HuH-7.5 (cell line): ENCODE results near the gene TEDC1.

Experiments
- DNase-seq: peaks from one replicate; pipeline ENCODE4 v3.0.0; 2011; ENCODE audit warnings: low spot score

The TEDC1 gene

GRCh38 chr14:105474483-105475268, 16.4 kb upstream of the TEDC1 start, which contains the start of gene CRIP2:
CRIP2 (plus strand) TSS chr14:105474821; CDS start chr14:105474863, 42 bp downstream.
- peak; percentile 94 for DNase-seq

- no peak for DNase-seq
These were observed 15.6 kb upstream of the TEDC1 start for GRCh38 chr14:105475269-105476096.

GRCh38 chr14:105476097-105476830, 14.8 kb upstream of the TEDC1 start:
- no peak for DNase-seq

- DNase-seq = no peak
These were observed 14.0 kb upstream of the TEDC1 start for GRCh38 chr14:105476831-105477659.

GRCh38 chr14:105477660-105478397, 13.2 kb upstream of the TEDC1 start:
- no peak for DNase-seq

DNA sequence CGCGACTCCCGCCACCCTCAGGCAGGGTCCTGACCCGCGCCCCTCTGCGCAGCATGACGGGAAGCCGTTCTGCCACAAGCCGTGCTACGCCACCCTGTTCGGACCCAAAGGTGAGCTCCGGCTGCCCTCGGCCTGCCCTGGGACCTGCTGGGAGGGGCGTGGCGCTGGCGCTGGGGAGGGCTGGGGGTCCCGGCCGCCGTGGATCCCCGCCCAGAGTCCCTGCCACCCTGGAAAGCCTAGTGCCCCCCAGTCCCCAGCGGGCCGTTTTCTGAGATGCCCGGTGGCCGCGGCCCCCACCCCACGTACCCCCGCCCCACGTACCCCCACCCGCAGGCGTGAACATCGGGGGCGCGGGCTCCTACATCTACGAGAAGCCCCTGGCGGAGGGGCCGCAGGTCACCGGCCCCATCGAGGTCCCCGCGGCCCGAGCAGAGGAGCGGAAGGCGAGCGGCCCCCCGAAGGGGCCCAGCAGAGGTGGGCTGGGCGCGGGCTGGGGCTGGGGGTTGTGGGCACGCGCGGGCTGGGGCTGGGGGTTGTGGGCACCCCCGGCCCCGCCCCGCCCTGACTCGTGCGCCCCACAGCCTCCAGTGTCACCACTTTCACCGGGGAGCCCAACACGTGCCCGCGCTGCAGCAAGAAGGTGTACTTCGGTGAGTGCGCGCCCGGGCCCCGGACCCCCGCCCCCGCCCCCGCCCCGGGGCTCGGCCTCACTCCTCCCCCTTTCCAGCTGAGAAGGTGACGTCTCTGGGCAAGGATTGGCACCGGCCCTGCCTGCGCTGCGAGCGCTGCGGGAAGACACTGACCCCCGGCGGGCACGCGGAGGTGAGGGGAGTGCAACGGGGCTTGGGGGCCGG, 12.4 kb upstream of the TEDC1 start:
- DNase-seq = no peak

- DNase-seq = no peak
These were observed 11.5 kb upstream of the TEDC1 start for GRCh38 chr14:105479431-105480158.

GRCh38 chr14:105480199-105480746, 10.8 kb upstream of the TEDC1 start:
- no peak for DNase-seq

DNA sequence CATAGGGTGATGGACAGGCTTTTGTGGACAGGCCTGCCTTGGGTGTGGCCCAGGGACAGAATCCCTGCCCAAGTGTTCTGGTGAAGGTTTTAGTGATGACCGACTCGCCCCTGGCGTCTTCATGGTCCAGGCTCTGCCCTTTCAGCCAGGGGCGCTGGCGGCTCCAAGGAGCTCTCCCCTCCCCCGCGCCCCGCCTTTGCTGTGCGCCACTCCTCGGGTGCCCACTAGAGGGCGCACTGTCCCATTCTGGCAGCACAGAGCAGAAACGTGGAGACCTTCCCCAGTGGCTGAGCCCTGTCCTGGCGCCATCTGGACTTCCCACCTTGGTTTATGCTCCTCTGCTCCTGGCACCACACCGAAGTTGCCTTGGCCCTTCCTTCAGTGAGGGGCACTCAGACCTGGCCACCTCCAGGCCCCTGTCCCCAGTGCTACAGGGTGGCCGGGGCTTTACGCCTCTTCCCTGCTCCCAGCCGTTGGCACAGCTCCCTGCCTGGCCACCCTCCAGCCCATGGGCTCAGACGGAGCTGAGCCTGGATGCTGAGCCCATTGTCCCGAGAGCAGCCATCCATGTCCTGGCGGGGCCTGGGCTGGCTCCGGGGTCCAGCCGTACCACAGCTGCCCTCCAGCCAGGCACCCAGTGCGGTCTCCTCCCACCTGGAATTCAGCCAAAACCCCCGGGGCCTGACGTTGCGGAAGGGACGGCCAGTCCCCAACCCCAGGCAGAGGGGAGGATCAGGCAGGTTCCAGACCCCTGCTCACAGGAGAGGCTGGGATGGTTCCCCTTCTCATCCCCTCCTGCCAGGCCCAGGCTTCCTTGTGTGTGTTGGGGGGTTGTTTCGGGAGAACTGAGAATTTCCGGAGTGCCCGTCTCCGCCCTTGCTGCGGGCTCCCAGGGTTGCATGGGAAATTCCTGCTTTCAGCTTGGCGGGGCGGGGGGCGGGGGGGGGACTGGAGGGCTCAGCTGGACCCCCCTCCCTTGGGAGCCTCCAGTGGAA, 9.9 kb upstream of the TEDC1 start:
- DNase-seq = peak; percentile 98

GRCh38 chr14:105481886-105482457, 9.1 kb upstream of the TEDC1 start:
- peak; percentile 98 for DNase-seq

DNA sequence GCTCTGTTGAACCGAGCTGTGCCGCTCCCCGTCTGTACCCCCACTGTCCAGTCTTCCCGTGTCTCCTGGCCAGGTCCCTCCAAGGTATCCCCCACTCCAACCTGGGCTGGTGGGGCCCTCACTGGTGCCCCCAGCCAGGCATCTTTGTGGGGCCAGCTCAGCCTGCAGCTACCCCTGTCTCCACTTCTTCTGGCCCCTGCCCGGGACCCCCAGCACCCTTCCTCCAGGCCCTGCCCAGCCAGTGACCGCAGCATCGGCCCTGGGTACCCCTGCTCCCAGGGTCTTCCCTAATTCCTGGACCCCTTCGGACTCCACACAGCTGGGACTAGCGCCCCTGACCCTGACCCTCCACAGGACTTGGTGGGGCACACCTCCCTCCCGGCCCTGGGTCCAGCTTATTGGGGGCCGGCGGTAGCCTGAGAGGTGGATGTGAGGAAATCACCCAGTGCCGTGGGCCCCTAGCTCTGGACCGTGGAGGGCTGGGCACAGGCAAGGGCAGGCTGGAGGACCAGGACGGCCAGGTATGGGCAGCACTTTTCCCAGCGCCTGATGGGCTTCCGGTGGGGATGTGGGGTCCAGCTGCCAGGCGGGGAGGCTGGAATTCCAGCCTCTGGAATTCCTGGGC, 8.4 kb upstream of the TEDC1 start:
- DNase-seq = no peak

- DNase-seq = no peak
These were observed 7.6 kb upstream of the TEDC1 start for GRCh38 chr14:105483300-105484068.

DNA sequence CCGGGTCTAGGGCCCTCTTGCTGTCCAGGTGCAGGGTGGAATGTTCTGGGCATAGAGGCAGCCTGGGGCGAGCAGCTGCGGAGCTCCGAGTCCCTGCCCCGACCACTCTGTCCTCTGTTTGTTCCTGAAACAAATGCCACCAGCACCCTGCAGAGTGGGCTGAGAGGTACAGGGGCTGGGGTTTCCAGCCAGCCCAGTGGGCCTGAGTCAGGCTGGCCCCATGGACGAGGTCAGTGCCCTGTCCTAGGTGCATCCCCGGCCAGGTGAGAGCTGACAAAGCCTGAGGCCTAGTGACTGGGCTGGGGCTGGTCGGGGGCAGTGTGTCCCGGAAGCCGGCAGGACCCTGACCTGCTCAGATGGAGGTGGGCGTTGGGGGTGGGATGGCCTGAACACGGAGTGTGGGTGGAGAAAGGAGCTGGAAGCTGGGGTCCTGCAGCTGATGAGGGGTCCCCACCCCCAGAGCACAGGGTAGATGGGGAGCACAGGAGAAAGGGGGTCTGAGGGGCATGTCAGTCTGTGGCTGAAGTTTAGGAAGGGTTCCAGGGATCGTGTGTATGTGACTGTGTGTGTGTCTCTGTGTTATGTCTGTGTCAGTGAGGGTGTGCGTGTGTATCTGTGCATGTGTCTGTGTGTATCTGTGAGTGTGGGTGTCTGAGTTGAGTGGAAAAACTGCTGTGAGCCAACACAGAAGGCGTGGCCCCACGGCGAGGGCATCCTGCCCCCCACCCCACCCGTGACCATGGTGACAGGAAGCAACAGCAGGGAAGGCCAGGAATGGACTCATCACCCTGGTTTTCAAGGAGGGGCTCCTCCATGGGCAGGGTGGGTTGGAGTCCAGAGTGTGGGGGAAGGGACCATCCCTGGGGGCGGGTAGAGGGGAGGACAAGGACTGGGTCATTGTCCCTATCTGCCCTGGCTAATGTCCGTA, 6.7 kb upstream of the TEDC1 start:
- no peak for DNase-seq

DNA sequence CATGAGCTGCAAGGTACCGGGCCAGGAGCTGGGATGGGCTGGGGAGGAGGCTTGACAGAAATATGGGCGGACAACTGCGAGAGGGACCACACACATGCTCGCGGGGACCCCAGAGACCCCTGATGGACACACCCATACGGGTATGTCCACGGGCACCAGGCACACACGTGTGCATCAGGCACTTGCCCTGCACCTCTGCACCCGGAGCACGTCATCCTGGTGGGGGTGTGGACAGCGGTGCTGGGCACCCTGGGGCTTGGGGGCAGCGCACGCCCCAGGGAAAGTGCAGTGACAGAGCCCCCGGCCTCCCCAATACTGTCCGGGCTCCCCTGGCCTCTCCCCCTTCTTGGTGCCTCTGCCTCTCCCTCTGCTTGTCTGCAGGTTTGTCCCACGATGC, 6.1 kb upstream of the TEDC1 start:
- DNase-seq = no peak

DNA sequence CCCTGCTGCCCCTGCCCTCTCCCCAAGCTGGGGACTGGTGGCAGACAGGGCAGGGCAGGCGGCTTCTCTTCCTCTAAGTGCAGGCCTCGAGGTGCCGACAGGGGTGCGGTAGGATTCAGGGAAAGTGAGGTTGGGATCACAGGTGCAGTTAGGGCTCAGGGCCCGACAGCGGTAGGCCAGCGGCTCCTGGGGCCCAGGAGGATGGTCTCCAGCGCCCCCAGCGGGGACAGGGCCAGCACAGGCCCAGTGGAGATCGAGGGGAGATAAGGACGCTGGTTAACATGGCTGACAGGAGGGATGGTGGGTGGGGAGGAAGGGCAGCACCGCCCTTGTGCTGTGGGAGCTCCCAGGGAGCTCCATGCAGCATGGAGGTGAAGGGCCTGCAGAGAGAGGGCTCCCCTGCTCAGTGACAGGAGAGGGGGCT, 5.3 kb upstream of the TEDC1 start:
- DNase-seq = peak; percentile 88
